KOPT-K1 (cell line): ENCODE results near the gene GALK2.
"Not testable (repeated sequence)": the region's sequence is repeated elsewhere in the genome, so short reads cannot be mapped to it uniquely, and the experiment has no call there.

Source experiments
- H3K27ac ChIP-seq: fragments of 200-600 bp; sonication (generic); 2 replicates; pipeline ENCODE4 v1.5.1; 2016; ENCODE audit warnings: antibody characterized with exemption, mild to moderate bottlenecking, low read depth, low read length; ENCODE audit not compliant: poor library complexity, severe bottlenecking
- H3K36me3 ChIP-seq: fragments of 200-600 bp; sonication (generic); 2 replicates; pipeline ENCODE4 v1.5.1; 2017; ENCODE audit warnings: antibody characterized with exemption, mild to moderate bottlenecking, low read length, moderate library complexity; ENCODE audit not compliant: insufficient read depth
- H3K9me3 ChIP-seq: fragments of 200-600 bp; sonication (generic); 2 replicates; pipeline ENCODE4 v1.5.1; 2017; ENCODE audit warnings: antibody characterized with exemption, low read length, mild to moderate bottlenecking; ENCODE audit not compliant: insufficient read depth, poor library complexity, severe bottlenecking

The GALK2 gene

DNA sequence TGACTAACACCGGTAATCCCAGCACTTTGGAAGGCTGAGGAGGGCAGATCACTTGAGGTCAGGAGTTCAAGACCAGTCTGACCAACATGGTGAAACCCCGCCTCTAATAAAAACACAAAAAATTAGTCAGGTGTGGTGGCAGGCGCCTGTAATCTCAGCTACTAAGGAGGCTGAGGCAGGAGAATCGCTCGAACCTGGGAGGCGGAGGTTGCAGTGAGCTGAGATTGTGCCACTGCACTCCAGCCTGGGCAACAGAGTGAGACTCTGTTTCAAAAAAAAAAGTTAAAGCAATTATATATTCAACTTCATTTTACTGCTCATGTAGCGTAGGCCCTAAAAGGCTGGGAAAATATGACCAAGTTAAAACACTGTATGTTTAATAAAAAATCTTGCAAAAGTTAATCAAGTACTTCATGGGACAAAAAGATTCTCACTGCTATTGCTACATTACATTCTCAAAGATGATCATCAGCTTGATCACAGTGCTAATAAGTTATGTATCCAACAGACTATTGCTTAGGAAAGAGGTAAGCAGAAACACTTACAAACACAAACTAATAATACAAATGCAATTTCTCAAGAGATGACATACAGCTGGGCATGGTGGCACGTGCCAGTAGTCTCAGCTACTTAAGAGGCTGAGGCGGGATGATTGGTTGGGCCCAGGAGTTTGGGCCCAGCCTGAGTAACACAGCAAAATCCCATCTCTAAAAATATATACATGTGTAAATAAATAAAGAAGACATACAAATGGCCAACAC, 17.3 kb upstream of the GALK2 start:
- no peaks in the 10 kb centered on the region for H3K9me3 ChIP-seq

DNA sequence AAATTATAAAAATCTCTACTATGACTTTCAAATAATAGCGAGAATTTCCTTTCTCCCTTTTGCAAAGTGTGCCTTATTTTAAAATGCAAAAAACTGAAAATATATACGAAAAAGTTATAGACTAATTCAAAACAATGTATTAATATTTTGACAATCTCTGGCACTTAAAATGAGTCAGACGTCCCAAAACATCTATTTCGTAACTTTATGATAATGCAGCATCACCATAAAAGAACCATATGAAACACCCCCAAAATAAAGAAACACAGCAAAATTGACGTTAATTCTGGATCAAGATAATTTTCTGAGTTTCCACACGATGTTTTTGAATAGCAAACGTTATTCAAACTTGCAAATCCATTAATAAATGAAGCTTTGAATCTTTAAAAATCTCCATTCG, 15.7 kb upstream of the GALK2 start:
- Histone ChIP-seq H3K9me3 (no peaks in the 10 kb centered on the region), H3K36me3 (peaks cover 4% of the 10 kb centered on the region), H3K27ac (peak overlapping the region; percentile 76)

More for the DNA sequence above, 17.3 kb upstream of the GALK2 start:
- Histone ChIP-seq H3K36me3 (peaks cover 7% of the 10 kb centered on the region), H3K27ac (no peak overlapping the region)

DNA sequence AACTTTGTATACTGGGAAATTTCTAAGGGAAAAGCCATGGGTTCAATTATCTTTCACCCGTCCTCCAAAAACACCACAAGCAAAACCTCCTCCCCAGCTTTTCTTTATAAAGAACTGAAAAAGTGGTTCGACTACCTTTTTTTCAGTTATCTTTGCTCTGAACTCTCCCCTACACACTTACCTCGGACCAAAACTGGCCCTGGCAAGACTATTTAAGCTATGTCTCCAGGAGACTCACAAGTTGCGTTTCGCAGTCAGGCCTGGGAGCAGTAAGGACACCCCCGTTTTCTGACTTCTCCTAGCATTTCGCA, 15.3 kb upstream of the GALK2 start:
- Histone ChIP-seq H3K27ac (peak overlapping the region; percentile 76), H3K36me3 (0 out of 2 replicates have a peak, but pooled peaks cover under 1% of the 10 kb centered on the region), H3K9me3 (no peaks in the 10 kb centered on the region)

DNA sequence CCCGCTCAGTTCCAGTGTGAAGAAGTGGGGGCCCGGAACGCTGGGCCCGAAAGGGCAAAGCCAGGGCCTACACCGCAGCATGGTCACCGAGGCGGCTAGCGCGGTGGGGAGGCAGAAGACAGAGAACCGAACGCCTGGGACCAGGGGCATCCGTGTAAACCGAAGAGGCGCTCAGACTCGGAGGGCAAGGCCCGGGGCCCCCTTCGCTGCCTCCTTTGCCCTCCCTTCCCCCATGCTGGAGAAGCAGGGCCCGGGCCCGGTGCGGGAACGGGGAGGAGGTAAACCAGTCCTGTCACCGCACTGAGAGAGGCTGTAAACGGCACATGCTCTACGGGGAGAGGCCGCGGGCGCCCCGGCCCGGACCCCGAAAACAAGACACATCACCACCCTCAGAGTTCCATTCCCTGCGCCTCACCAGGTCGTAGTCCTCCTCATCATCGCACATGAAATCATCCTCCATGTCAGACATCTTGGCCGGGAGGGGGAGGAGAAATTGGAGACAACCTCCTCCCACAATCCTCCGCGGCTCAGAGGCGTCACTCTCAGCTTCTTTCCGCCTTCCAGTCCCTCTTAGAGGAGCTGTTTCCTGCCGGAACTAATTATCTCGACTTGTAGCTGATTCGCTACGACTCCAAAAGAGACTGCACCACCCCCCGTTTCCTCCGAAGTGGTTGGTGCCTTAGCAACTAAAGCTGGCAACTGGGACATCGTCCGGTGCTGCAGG, 14.8 kb upstream of the GALK2 start, which contains the start of gene COPS2:
COPS2 (minus strand) TSS at position 490 of the 724 bp plus-strand sequence; CDS start at position 469, 21 bp downstream.
- Histone ChIP-seq H3K36me3 (no peaks in the 10 kb centered on the region), H3K27ac (peak within 1 kb of the TSS; percentile 76)

DNA sequence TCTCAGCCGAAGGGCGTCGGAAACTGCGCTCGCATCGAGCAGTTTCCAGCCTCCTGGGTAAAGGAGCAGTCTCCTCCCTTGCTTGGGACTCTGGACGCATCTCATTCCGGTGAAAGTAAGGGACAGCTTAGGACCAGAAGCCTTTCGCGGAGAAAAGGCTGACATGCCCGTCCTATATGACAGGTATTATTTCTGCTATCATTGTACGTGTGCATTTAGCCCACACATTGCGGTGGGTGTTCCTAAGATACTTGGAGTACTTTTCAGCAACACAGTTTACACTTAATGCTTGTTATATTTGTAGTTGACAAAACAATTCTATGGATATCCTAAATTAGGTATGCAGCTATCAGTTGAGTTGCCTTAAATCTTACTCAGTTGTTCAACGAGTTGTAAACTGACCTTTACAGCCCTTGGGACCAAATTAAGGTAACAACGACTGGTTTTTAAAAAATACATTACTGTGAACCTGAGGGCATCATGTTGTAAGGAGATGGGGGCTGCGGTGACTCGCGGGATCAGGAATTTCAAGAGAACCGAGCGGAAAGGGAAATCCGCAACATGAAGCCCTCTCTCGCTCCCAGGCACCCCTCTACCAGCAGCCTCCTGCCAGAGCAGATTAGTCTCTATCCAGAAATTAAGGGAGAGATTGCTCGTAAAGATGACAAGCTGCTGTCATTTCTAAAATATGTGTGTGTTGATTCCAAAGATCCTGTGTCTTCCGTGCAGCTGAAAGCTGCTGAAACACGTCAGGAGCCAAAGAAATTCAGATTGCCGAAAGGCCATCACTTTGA, 14.0 kb upstream of the GALK2 start:
- Histone ChIP-seq H3K36me3 (no peaks in the 10 kb centered on the region), H3K9me3 (no peaks in the 10 kb centered on the region), H3K27ac (peak overlapping the region; percentile 76)

More for the DNA sequence above, 14.8 kb upstream of the GALK2 start, which contains the start of gene COPS2:
- H3K9me3 ChIP-seq, result no peaks in the 10 kb centered on the region

DNA sequence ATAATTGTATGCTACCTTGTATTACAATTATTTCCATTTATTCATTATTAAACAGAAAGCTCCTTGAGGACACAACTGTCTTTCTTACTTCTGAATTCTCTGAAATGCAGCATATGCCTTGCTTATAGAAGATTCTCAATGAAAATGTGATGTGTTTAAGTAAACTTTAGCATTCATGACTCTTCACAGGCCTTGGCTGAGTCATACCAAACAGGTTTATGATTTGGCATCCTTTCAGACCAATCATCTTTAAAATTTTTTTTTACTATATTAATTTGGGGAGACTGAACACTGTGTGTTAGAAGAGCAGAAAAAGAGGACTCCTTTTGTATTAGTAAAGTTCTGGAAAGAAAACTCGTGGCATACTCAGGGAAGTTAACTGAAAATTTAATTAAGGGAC, 6.4 kb upstream of the GALK2 start:
- Histone ChIP-seq H3K9me3 (no peaks in the 10 kb centered on the region), H3K36me3 (peaks cover 10% of the 10 kb centered on the region; the same call in 1 of the 2 replicates)

DNA sequence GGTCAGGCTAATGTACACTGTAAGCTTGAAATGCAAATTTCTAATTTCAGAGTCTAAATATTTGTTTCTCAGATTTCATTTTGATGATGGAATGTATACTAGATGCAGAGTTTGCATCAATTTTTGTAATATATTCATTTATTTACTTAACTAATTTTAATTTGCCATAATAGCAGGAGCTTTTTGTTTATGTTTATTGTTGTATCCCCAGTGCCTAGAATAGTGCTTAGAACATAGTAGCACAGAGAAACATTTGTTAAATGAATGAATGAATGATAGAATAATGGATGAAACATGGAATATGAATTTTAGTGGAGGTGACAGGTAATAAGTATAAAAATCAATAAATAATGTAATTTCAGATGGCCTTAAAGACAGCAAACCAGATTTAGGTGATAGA, 5.2 kb upstream of the GALK2 start:
- H3K27ac ChIP-seq, result no peak overlapping the region
- no peaks in the 10 kb centered on the region for H3K9me3 ChIP-seq

More for the DNA sequence above, 6.4 kb upstream of the GALK2 start:
- H3K27ac ChIP-seq, result no peak overlapping the region

DNA sequence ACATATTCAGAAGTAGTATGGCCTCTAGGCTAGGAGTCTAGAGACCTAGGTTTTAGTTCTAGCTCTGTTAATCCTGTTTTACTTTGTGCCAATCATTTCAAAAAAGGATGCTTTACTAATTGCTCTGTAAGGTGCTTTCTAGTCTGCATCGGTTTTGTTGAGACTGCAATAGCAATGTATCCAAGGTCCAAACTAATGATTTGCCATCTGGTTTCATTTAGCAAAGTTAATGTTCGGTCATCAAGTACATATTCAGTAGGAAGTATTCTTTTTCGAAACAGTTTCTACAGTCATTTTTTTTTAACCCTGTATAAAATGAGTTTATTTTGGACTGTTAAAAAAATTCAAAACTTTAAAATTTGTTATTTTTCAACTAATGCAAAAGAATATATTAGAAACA, 2.0 kb upstream of the GALK2 start:
- Histone ChIP-seq H3K36me3 (no peaks in the 10 kb centered on the region), H3K27ac (no peak overlapping the region), H3K9me3 (no peaks in the 10 kb centered on the region)

More for the DNA sequence above, 5.2 kb upstream of the GALK2 start:
- H3K36me3 ChIP-seq, result peaks cover 10% of the 10 kb centered on the region; the same call in 1 of the 2 replicates

DNA sequence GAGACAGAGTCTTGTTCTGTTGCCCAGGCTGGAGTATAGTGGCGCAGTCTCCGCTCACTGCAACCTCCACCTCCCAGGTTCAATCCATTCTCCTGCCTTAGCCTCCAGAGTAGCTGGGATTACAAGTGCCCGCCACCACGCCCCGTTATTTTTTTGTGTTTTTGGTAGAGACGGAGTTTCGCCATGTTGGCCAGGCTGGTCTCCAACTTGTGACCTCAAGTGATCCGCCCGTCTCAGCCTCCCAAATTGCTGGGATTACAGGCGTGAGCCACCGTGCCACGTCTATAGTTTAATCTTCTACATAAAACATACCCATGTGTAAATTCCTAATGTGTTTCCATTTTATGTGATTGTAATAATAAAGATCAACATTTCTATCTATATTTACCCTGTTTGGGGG, 1.7 kb downstream of the GALK2 start:
- Histone ChIP-seq H3K27ac (peak overlapping the region; percentile 81), H3K9me3 (peaks cover 15% of the 10 kb centered on the region), H3K36me3 (no peaks in the 10 kb centered on the region)

DNA sequence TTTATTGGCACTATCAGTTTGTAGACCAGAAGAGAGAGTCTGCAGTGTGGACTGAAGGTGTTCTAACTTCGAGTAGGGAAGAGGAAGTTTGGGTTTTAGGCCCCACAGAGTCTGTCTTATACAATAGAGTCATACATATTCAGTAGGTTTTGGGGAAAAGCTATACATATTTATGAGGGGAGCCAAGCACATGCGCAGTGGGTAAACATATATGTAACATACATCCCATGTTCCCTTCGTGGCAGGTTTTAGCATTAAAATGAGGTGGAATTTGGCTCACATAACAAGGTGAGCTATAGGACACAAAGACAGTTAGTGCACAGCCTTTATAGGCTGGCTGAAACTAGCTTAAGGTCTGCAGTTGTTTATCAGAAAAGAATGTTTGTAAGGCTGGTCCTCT, 4.9 kb downstream of the GALK2 start:
- Histone ChIP-seq H3K36me3 (peaks cover 7% of the 10 kb centered on the region; the same call in 1 of the 2 replicates), H3K27ac (no peak overlapping the region), H3K9me3 (peaks cover 15% of the 10 kb centered on the region)

DNA sequence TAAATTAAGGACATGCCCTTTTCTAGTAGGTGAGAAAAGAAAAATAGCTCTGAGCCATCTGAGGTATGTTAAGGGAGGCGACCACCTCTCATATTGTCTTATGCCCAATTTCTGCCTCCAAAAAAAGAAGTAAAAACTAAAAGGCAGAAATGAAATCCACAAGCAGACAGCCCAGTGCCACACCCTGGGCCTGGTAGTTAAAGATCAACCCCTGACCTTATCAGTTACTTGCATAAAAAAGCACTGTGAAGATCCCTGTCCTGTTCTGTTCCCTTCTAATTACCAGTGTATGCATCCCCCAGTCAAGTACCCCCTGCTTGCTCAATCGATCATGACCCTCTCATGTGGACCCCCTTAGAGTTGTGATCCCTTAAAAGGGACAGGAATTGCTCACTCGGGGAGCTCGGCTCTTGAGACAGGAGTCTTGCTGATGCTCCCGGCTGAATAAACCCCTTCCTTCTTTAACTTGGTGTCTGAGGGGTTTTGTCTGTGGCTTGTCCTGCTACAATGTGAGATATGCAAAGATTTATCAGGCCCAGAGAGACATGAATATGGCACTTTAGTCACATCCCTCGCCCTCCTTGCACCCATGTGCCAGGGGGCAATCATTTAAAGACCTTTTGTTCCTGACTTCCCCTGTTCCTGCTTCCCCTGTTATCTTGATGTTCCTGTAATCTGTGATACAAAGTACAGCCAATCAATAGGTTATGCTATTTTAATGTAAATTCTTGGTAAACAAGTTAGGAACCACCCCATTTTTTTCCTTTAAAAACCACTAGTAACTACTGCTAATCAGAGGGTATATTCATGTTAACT, 5.7 kb downstream of the GALK2 start:
- not testable (repeated sequence) for H3K36me3 ChIP-seq, H3K27ac ChIP-seq
- H3K9me3 ChIP-seq, result peaks cover 15% of the 10 kb centered on the region

DNA sequence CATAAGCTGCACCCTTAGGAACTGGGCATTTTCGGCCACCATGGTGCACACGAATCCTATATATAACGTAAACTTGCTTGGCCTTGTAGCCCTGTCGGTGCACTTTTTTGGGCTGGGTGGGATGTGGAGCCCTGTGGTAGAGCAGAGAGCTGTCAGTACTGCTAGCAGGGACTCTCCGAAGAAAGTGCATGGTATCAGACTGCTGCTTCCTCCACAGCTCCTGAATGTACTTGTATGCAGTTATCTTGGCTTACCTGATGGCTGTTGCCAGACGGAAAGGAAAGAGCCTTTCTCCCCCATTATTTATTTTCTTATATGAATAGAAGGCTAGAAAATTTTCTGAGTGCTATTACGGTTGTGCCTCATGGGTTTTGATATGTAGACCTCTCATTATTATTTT, 8.4 kb downstream of the GALK2 start:
- H3K27ac ChIP-seq, result no peak overlapping the region
- H3K36me3 ChIP-seq, result peaks cover 7% of the 10 kb centered on the region; the same call in 1 of the 2 replicates
- H3K9me3 ChIP-seq, result peaks cover 15% of the 10 kb centered on the region

DNA sequence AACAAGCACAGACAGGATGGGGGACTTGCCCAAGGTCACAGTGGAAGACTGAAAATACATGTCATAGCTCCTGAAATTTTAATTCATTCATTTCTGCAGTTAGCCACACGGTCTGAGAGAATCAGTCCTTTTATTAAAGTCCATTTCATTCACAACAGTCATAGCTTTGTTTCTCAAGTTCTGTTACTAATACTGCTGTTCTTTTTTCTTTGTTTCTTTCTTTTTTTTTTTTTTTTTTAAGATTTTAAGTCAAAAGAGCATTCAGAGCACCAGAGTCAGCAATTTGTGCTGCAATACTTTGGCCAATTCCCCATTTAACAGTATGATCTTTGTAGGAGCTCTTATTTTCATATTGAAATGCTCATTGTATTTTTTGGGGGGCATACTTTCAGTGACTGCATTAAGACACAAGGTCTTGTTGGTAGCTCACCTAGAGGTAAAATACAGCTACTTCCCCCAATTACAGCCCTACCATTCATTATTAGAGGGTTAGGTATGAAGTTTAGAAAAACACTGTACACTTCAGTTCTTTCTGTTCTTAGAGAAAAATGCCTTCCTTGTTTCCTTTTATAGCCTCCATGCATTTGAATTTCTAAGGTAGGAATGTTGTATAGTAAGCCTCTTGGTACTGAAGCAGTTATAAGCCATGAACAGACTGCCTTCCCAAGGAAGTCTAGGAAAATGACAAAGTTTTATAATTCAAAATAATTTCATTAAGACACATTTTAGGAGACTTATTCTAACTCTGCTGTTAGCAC, 9.6 kb downstream of the GALK2 start:
- peaks cover 7% of the 10 kb centered on the region; the same call in 1 of the 2 replicates for H3K36me3 ChIP-seq
- no peak overlapping the region for H3K27ac ChIP-seq
- peaks cover 15% of the 10 kb centered on the region for H3K9me3 ChIP-seq

DNA sequence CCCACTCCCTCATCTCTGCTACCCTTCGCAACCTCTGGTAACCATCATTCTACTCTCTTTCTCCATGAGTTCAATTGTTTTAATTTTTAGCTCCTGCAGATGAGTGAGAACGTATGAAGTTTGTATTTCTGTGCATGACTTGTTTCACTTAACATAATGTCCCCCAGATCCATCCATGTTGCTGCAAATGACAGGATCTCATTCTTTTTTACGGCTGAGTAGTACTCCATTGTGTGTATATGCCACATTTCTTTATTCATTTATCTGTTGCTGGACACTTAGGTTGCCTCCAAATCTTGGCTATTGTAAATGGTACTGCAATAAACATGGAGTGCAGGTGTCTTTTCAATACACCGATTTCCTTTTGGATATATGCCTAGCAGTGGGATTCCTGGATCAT, 12.1 kb downstream of the GALK2 start:
- no peaks in the 10 kb centered on the region for H3K9me3 ChIP-seq
- peaks cover 7% of the 10 kb centered on the region; the same call in 1 of the 2 replicates for H3K36me3 ChIP-seq
- no peak overlapping the region for H3K27ac ChIP-seq
